K562 (cell line): Measurements from ENCODE around the gene DLGAP1. TPM values are rescaled to one million over a fixed set of nuclear protein-coding genes. Genes with fewer than 3 reads are reported as not detected.

Source experiments
- ATAC-seq: fragments of 200-7000 bp; cut with Tn5 transposase; 3 replicates; pipeline ENCODE4 v1.9.1; 2020; ENCODE audit warnings: moderate library complexity
- BruUV-seq: library from RNA; stranded (reverse); fragments of 400-500 nt; replicated peaks from 2 replicates; lab custom pipeline; 2021; lab: Mats Ljungman, UMichigan
- CTCF ChIA-PET: fragments of 300-600 bp; formaldehyde crosslinking; extraction: SDS; loops from one replicate; lab custom pipeline; 2021; ENCODE audit warnings: low intra/inter-chr PET ratio; lab: Yijun Ruan, JAX
- POLR2A ChIA-PET: fragments of 300-600, 350-650 bp; sonication (Branson Sonifier 250); formaldehyde crosslinking; extraction: SDS; loops from one replicate; lab custom pipeline; 2021; ENCODE audit warnings: antibody characterized with exemption, inconsistent platforms; lab: Yijun Ruan, JAX
- DNase-seq, 4 experiments: peaks; one replicate each; pipeline versions ENCODE4 v3.0.0 to v3.0.0-alpha.2; 2011 to 2018; ENCODE audit warnings: low spot score in 3 of 4, mixed read lengths in 3 of 4; ENCODE audit errors: extremely low read depth in 1 of 4
- FAIRE-seq: peaks from 2 replicates; lab custom pipeline; 2011; peaks lifted over from hg19 to GRCh38; lab: Jason Lieb, UNC
- H2AFZ ChIP-seq: 2 replicates; pipeline ENCODE4 v1.6.0; 2011; ENCODE audit warnings: low read depth, low read length, control low read depth, inconsistent platforms
- H3K27ac ChIP-seq: fragments of 200-600 bp; 3 replicates; pipeline ENCODE4 v1.8.0; 2011; ENCODE audit warnings: low read depth, mild to moderate bottlenecking, control low read depth, inconsistent platforms, low read length, moderate library complexity, mixed read lengths; ENCODE audit errors: extremely low read depth
- H3K27me3 ChIP-seq, 2 experiments: fragments of 300-600 bp in 1 of 2; 2 replicates in 1 of 2; 3 replicates in 1 of 2; pipeline versions ENCODE4 v1.6.0 to v1.8.0; 2011; ENCODE audit warnings: inconsistent platforms in 2 of 2, low read length in 2 of 2, mild to moderate bottlenecking in 1 of 2, mixed read lengths in 1 of 2, moderate library complexity in 1 of 2; ENCODE audit not compliant: control insufficient read depth in 2 of 2, insufficient read depth in 2 of 2
- H3K36me3 ChIP-seq: fragments of 300-600 bp; 3 replicates; pipeline ENCODE4 v1.8.0; 2011; ENCODE audit warnings: mild to moderate bottlenecking, low read length, inconsistent platforms; ENCODE audit not compliant: control insufficient read depth, insufficient read depth
- H3K4me1 ChIP-seq, 2 experiments: fragments of 200-600 bp in 1 of 2; replicated peaks in 1 of 2; 2 replicates in 1 of 2; 3 replicates in 1 of 2; pipeline versions ENCODE4 v1.5.1 to v1.8.0; 2011; ENCODE audit warnings: inconsistent platforms in 2 of 2, low read length in 2 of 2, mild to moderate bottlenecking in 1 of 2, mixed read lengths in 1 of 2, moderate library complexity in 1 of 2; ENCODE audit not compliant: control insufficient read depth in 2 of 2, insufficient read depth in 2 of 2
- H3K4me2 ChIP-seq: 2 replicates; pipeline ENCODE4 v1.6.1; 2011; ENCODE audit warnings: low read length, control low read depth, inconsistent platforms, mixed read lengths; ENCODE audit not compliant: insufficient read depth
- H3K4me3 ChIP-seq: fragments of 200-600 bp; sonication (generic), shearing (Covaris generic); 2 replicates; pipeline ENCODE4 v1.5.1; 2016; ENCODE audit warnings: control low read depth, inconsistent platforms
- H3K79me2 ChIP-seq: fragments of 200-600 bp; 3 replicates; pipeline ENCODE4 v1.8.0; 2011; ENCODE audit warnings: low read length, inconsistent platforms; ENCODE audit not compliant: control insufficient read depth, insufficient read depth
- H3K9ac ChIP-seq, 2 experiments: 2 replicates each; pipeline versions ENCODE4 v1.6.0 to v1.6.1; 2011; ENCODE audit warnings: low read depth in 2 of 2, low read length in 2 of 2, control low read depth in 1 of 2, inconsistent platforms in 1 of 2, mild to moderate bottlenecking in 1 of 2, mixed read lengths in 1 of 2; ENCODE audit not compliant: insufficient read depth in 1 of 2
- H3K9me1 ChIP-seq: one replicate; pipeline ENCODE4 v1.6.0; 2011; ENCODE audit warnings: inconsistent platforms, mild to moderate bottlenecking, low read length, moderate library complexity; ENCODE audit not compliant: control insufficient read depth, insufficient read depth
- H3K9me3 ChIP-seq: replicated peaks from 2 replicates; pipeline ENCODE4 v1.5.1; 2011; ENCODE audit warnings: low read depth, low read length, inconsistent platforms; ENCODE audit not compliant: control insufficient read depth, insufficient read depth
- H4K20me1 ChIP-seq: replicated peaks from 2 replicates; pipeline ENCODE4 v1.6.1; 2011; ENCODE audit warnings: low read length, inconsistent platforms, mixed read lengths; ENCODE audit not compliant: control insufficient read depth, insufficient read depth
- KLF1 ChIP-seq: fragments of 450-650 bp; IDR thresholded peaks from 2 replicates; pipeline ENCODE4 v1.6.1; 2016; ENCODE audit warnings: missing genetic modification characterization, missing compliant biosample characterization
- NFE2 ChIP-seq: IDR thresholded peaks from 2 replicates; pipeline ENCODE4 v1.6.1; 2014; ENCODE audit warnings: antibody characterized with exemption, low read depth
- ZNF24 ChIP-seq: fragments of 450-650 bp; IDR thresholded peaks from 2 replicates; pipeline ENCODE4 v1.6.1; 2016
- ZNF282 ChIP-seq: sonication (generic); formaldehyde crosslinking; IDR thresholded peaks from 2 replicates; pipeline ENCODE4 v1.8.1; 2023; ENCODE audit warnings: missing genetic modification reagents
- ZNF584 ChIP-seq: fragments of 200-800 bp; sonication (Bioruptor generic); IDR thresholded peaks from 2 replicates; pipeline ENCODE4 v1.6.1; 2016; ENCODE audit warnings: low read depth, mild to moderate bottlenecking, missing genetic modification characterization, missing compliant biosample characterization
- whole genome bisulfite sequencing: fragments of 100-300 bp; shearing (Covaris generic); methylation state at CpG from one replicate; pipeline ENCODE4 v1.1.6; 2016; ENCODE audit warnings: low coverage, mixed read lengths; ENCODE audit not compliant: insufficient coverage; ENCODE audit errors: missing lambda C conversion rate; 5-methylcytosine and 5-hydroxymethylcytosine counted together
- in situ Hi-C: fragments of 300-500 bp; cut with MboI; formaldehyde crosslinking; loops from 4 replicates; pipeline ENCODE4 v1.15.0; 2018; ENCODE audit warnings: inconsistent platforms, mixed read lengths
- intact Hi-C: fragments of 100-400 bp; cut with micrococcal nuclease; formaldehyde crosslinking; loops from 2 replicates; pipeline ENCODE4 v1.14.2; 2022
- polyA plus RNA-seq, 8 experiments: library from polyadenylated mRNA; depleted of rRNA in 4 of 8; stranded (reverse) in 5 of 8; unstranded in 3 of 8; fragments of >200 nt; fragmentation: Nextera tagmentation in 2 of 8; fragmentation: Illumina TruSeq in 1 of 8; extraction: Ambion mirVana in 2 of 8; extraction: Trizol in 1 of 8; gene quantifications; 2 replicates each; pipeline versions ENCODE4 v1.2.1 to v1.2.3, GENCODE V29; 2011 to 2014; ENCODE audit warnings: inconsistent platforms in 1 of 8, missing spikeins in 1 of 8
- total RNA-seq, 7 experiments: library from RNA; depleted of rRNA in 6 of 7; stranded (reverse); fragments of >200 nt in 6 of 7; fragmentation: Illumina TruSeq in 2 of 7; extraction: Trizol in 2 of 7; gene quantifications; 2 replicates each; pipeline versions ENCODE4 v1.2.1 to v1.2.3, GENCODE V29; 2011 to 2021; ENCODE audit warnings: low replicate concordance in 1 of 7
- TF ChIP-seq, protein P1 (sequence below): fragments of 250-450 bp; sonication (Bioruptor Pico); IDR thresholded peaks from 2 replicates; pipeline ENCODE4 v1.9.0; 2021; ENCODE audit warnings: mild to moderate bottlenecking

Gene DLGAP1
- total and polyA plus RNA-seq, 9 of the 15 experiments (the other 6 are each of a cell fraction or from before 2014, with no cell fraction given) = 0.04 to 0.22 (median 0.08) TPM

- TF ChIP-seq, protein P1, sequence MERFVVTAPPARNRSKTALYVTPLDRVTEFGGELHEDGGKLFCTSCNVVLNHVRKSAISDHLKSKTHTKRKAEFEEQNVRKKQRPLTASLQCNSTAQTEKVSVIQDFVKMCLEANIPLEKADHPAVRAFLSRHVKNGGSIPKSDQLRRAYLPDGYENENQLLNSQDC (CRISPR knock-in tag) = no peak
- no peak for TF ChIP-seq ZNF584 (CRISPR knock-in tag)
These were observed 882.3 kb downstream of the DLGAP1 start (continued) for GRCh38 chr18:3572761-3573160.

DNA sequence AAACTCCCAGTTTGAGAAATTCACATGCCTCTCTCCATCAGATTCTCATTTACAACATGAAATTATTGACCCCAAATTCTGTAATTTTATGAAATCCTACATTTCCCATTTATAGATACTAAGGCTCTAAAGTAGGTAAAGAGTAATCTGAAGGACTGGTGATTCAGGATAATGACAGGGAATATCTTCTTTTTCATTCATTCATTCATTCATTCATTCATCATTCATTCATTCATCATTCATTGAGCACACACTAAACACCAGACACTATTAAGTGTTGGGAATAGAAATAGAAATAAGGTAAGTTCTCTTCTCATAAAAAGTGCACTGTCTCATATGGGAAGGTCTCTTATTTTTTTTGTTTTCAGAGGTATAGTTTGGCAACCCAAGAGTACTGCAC, 888.3 kb downstream of the DLGAP1 start:
- CTCF ChIA-PET = no interaction called here
- BruUV-seq = no TSS peak

DNA sequence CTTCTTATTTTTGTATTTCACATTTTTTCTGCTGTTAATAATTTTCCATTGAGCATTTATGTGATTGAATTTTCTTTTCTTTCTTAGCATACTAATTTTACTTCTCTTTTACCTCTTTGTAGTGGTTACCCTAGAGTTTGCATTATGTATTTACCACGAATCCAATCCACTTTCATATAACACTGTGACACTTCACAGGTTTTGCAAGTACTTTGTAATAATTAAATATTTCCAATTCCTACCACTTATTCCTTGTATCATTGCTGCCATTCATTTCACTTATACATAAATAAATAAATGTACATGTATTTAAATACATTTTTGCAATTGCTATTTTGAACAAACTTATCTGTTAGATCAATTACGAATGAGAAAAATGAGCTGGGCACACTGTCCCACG, 894.4 kb downstream of the DLGAP1 start:
- Histone ChIP-seq H3K4me1 (no peaks in the 10 kb centered on the region), H3K9me1 (no peaks in the 10 kb centered on the region), H3K27me3 (no peaks in the 10 kb centered on the region), H3K4me2 (no peak overlapping the region), H3K9ac (no peak overlapping the region), H3K4me3 (no peak overlapping the region), H3K79me2 (no peaks in the 10 kb centered on the region)
- FAIRE-seq = no peak
- no TSS peak for BruUV-seq
- no peak for DNase-seq
- no peak for TF ChIP-seq KLF1
- no peak for TF ChIP-seq NFE2
- TF ChIP-seq, all 486 proteins: peak for 0
- ATAC-seq = no peak
- CTCF ChIA-PET = interaction anchor here (0.7 kb wide), 1 partner anchor 1118 kb away, joined by 5 read pairs; no protein-coding TSS in a partner anchor
- H3K27ac ChIP-seq = no peak overlapping the region
- H3K9me3 ChIP-seq = 0 out of 2 replicates have a peak, but pooled peaks cover 8% of the 10 kb centered on the region
- 48% methylated on average over 3 of the region's 3 CpGs for WGBS
- in situ Hi-C loops = no loop called here
- POLR2A ChIA-PET = interaction anchor here (0.6 kb wide), 1 partner anchor 426 kb away, joined by 4 read pairs; no protein-coding TSS in a partner anchor
- intact Hi-C loops = no loop called here
- H3K36me3 ChIP-seq = no peaks in the 10 kb centered on the region
- no peak overlapping the region for H2AFZ ChIP-seq
- H4K20me1 ChIP-seq = no peaks in the 10 kb centered on the region

More for the DNA sequence above, 888.3 kb downstream of the DLGAP1 start:
- TF ChIP-seq ZNF24 (peak; percentile 91), ZNF282 (no peak)
- Histone ChIP-seq H3K36me3 (no peaks in the 10 kb centered on the region), H3K4me3 (no peak overlapping the region), H4K20me1 (no peaks in the 10 kb centered on the region), H3K27ac (no peak overlapping the region), H3K9me3 (0 out of 2 replicates have a peak, but pooled peaks cover 8% of the 10 kb centered on the region), H3K4me2 (no peak overlapping the region), H3K27me3 (no peaks in the 10 kb centered on the region), H3K79me2 (no peaks in the 10 kb centered on the region), H2AFZ (no peak overlapping the region), H3K9me1 (no peaks in the 10 kb centered on the region), H3K9ac (no peak overlapping the region), H3K4me1 (no peaks in the 10 kb centered on the region)
- FAIRE-seq = no peak
- in situ Hi-C loops (no loop called here), intact Hi-C loops (no loop called here)
- no peak for ATAC-seq
- POLR2A ChIA-PET = no interaction called here
- DNase-seq = no peak
